ENCODE results near the gene CAV2. TPM values are rescaled to one million over a fixed set of nuclear protein-coding genes. Genes with fewer than 3 reads are reported as not detected.

CAV2 gene
- total RNA-seq, 1 donor from 2014 or later, result 161 TPM

- no peak for DNase-seq (ENCODE audit: low read depth in 2 of 2)
These were observed 24.7 kb downstream of the CAV2 start for GRCh38 chr7:116524221-116524608.

GRCh38 chr7:116524609-116525297, 25.2 kb downstream of the CAV2 start, which contains the start of gene CAV1:
TSS of gene CAV1 (plus strand) at chr7:116525036. CDS start at chr7:116525063, 27 bp downstream.
- DNase-seq (ENCODE audit: low read depth in 2 of 2), result peak; percentile 85 to 96

- DNase-seq (ENCODE audit: low read depth in 2 of 2), result peak in 1 of 2 donors; percentile 41
These were observed 25.9 kb downstream of the CAV2 start for GRCh38 chr7:116525298-116525912.

GRCh38 chr7:116525913-116526861, 26.6 kb downstream of the CAV2 start:
- peak; percentile 65 to 83 for DNase-seq (ENCODE audit: low read depth in 2 of 2)

GRCh38 chr7:116526897-116527296, 27.4 kb downstream of the CAV2 start:
- DNase-seq (ENCODE audit: low read depth in 2 of 2), result peak in 1 of 2 donors; percentile 38

- DNase-seq (ENCODE audit: low read depth in 2 of 2), result peak in 1 of 2 donors; percentile 61
These were observed 28.0 kb downstream of the CAV2 start for GRCh38 chr7:116527521-116527920.

- peak; percentile 88 to 96 for DNase-seq (ENCODE audit: low read depth in 2 of 2)
These were observed 28.7 kb downstream of the CAV2 start for GRCh38 chr7:116528008-116528789.

- no peak for DNase-seq (ENCODE audit: low read depth in 2 of 2)
These were observed 29.7 kb downstream of the CAV2 start for GRCh38 chr7:116529250-116529649.

GRCh38 chr7:116530107-116530820, 30.7 kb downstream of the CAV2 start:
- no peak for DNase-seq (ENCODE audit: low read depth in 2 of 2)

GRCh38 chr7:116532102-116532688, 32.7 kb downstream of the CAV2 start:
- no peak for DNase-seq (ENCODE audit: low read depth in 2 of 2)

- no peak for DNase-seq (ENCODE audit: low read depth in 2 of 2)
These were observed 35.3 kb downstream of the CAV2 start for GRCh38 chr7:116534790-116535189.

GRCh38 chr7:116535416-116535815, 35.9 kb downstream of the CAV2 start:
- peak in 1 of 2 donors; percentile 78 for DNase-seq (ENCODE audit: low read depth in 2 of 2)

- DNase-seq (ENCODE audit: low read depth in 2 of 2), result no peak
These were observed 38.6 kb downstream of the CAV2 start for GRCh38 chr7:116538138-116538537.

- no peak for DNase-seq (ENCODE audit: low read depth in 2 of 2)
These were observed 40.3 kb downstream of the CAV2 start for GRCh38 chr7:116539879-116540278.

- DNase-seq (ENCODE audit: low read depth in 2 of 2), result peak in 1 of 2 donors; percentile 51
These were observed 41.2 kb downstream of the CAV2 start for GRCh38 chr7:116540743-116541142.

- DNase-seq (ENCODE audit: low read depth in 2 of 2), result no peak
These were observed 42.4 kb downstream of the CAV2 start for GRCh38 chr7:116541951-116542350.

GRCh38 chr7:116542618-116543017, 43.1 kb downstream of the CAV2 start:
- peak in 1 of 2 donors; percentile 42 for DNase-seq (ENCODE audit: low read depth in 2 of 2)

GRCh38 chr7:116543664-116544063, 44.1 kb downstream of the CAV2 start:
- peak; percentile 64 to 85 for DNase-seq (ENCODE audit: low read depth in 2 of 2)

GRCh38 chr7:116544487-116544886, 44.9 kb downstream of the CAV2 start:
- DNase-seq (ENCODE audit: low read depth in 2 of 2), result no peak

GRCh38 chr7:116545411-116545993, 46.0 kb downstream of the CAV2 start:
- DNase-seq (ENCODE audit: low read depth in 2 of 2), result no peak

Measured in dermis microvascular lymphatic vessel endothelial cell (primary cell).